GM19043 (cell line): ENCODE measurements around the gene COX5A.
"Not testable (repeated sequence)": the region's sequence is repeated elsewhere in the genome, so short reads cannot be mapped to it uniquely, and the experiment has no call there.

Experiments used
- ATAC-seq: cut with Tn5 transposase; IDR thresholded peaks from one replicate; pipeline ENCODE4 v1.9.1; 2021; ENCODE audit warnings: low read depth; ENCODE audit not compliant: unreplicated experiment

The COX5A gene

DNA sequence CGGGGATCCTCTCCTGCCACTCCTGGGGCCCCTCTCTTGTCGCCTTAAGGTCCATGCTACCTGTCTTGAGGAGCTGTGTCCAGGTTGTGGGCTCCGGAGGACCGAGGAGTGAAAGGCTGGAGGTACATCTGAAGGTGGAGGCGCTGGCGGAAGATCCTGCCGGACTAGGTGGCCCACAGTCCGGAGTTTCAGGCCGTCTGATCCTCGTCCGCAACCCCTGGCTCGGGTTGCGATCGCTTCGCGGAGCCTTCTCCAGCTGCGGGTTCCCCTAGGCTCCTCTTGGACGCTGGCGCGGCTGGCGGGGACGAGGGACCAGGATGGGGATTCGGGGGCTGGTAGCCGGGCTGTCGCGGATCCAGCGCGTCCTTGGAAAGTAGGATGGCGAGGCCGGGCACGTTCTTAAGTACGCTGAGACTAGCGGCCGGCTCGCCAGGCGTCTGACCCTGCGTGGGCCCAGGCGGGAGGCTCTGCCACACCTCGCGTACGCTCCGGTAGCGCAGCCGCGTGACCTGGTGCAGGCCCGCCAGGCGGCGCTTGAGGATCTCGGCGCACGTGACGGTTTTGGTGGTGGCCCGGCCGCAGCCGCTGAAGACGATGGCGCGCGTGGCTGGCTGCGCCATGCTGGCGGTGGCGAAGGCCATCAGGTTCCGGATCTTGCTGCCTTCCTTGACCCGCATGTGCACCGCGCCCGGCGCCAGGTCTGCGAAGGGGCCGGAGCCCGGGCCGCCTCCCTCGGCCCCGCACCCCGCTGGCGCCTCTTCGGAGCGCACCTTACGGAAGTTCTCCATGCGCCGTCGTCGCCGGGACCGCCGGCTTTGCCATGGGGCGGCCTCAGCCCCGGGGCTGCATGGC, 18.1 kb upstream of the COX5A start:
- peak; percentile 43 for ATAC-seq

DNA sequence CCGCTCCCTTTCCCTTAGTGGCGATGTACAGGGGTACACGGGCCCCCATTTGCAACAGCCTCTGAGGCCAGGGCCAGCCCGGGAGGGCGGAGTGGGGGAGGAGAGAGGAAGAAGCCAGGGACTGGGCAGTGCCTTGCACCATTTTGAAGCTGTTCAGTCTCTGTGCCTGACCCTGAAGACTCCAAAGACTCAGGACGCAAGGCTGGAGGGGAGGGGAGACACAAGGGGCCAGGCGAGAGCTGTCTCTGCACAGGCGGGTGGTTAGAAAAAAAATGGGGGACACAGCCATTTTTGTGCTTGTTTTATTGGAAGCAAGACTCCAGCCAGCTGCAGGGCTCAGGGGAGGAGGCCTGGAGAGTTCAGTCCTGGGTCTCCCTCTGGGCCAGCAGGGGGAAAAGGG, 17.1 kb upstream of the COX5A start:
- ATAC-seq, result no peak

GRCh38 chr15:74954515-74954914, 16.6 kb upstream of the COX5A start:
- ATAC-seq, result no peak

- ATAC-seq, result no peak
These were observed 13.1 kb upstream of the COX5A start for GRCh38 chr15:74951006-74951405.

DNA sequence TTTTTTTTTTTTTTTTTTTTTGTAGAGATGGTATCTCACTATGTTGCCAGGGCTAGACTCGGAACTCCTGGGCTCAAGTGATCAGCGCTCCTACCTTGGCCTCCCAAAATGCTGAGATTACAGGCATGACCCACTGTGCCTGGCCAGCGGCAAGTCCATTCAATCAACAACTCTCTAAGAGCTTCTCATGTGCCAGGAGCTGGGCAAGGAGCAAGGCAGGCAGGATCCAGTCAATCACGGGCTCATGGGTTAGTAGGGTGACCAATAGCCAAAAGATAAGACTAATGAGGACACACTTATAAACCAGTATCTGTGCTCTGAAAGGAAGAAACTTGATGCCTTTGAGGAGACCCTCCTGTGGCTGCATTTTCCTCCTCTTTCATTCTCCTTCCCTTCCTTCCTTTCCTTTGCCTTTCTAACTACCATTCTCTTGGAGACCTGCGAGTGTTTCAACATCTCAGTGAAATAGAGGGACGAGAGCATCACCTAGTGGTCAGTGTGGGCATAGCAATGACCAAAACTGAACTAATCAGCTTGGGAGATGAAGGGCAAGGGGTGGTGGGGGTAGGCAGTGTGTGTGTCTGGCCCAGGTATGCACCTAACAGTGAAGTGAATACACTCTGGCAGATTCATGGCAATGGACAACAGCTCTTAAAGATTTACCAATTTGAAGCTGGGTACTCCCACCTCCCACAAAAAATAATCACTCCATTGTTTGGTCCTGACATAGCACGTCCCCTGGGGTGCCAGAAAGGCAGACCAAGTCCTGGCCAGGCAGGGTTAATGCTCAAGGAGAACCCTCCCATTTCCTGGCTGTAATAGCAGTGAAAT, 12.4 kb upstream of the COX5A start:
- ATAC-seq, result no peak

DNA sequence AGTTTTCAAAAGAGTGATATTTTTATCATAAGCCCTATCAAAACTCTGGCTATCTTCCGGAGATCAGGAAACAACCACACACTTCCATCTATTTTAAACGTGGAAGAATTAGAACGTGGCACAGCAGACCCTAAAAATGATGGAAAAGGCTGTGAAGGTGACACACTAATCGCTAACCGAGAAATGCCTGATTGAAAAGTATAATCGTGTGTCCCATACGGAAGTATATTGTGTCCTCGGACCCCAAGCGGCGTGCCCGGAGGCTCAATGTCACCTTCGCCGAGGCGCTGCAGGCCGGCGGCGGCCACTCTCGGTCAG, 642 bp downstream of the COX5A start:
- ATAC-seq, result no peak

DNA sequence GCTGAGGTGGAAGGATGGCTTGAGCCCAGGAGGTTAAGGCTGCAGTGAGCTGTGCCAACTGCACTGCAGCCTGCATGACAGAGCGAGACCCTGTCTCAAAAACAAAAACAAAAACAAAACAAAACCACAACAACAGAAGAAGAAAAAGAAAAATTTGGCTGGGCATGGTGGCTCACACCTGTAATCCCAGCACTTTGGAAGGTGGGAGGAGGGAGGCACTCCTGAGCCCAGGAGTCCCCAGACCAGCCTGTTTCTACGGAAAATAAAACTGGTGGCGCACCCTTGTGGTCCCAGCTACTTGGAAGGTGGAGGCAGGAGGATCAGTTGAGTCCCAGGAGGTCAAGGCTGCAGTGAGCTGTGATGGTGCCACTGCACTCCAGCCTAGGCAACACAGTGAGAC, 2.7 kb downstream of the COX5A start:
- not testable (repeated sequence) for ATAC-seq

GRCh38 chr15:74933573-74933972, 4.3 kb downstream of the COX5A start:
- no peak for ATAC-seq

DNA sequence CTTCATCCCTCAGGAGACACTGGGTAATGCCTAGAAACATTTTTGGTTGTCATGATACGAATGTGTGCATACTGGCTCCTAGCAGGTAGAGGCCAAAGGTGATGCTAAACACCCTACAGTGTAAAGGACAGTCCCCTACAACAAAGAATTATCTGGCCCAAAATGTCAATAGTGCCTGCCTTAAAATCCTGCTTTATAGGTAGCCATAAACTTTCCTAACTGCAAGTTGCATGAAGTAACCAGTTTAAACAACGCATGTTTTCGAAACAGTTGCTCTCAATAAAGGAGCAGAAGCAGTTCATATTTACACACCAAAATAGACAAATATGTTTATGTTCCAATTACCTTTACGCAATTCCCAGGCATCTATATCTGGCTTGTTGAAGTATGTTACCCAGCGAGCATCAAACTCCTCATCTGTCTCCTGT, 9.1 kb downstream of the COX5A start:
- no peak for ATAC-seq

DNA sequence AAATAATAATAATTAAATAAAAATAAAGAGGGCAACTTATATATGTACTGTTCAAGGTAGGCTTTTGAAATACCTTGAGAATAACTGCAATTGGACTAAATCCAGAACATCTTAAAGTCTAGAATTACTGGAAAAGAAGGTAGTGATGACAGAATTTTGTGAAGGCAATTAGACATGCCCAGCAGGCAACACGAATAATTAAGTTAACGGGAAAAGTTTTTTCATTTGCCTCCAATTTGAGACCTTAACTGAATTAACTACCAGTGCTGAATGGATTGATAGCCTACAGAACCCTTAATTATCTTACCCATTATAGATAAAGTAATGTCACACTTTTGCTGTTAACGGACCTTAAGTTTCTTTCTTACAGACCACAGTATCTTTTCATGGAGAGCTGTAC, 13.3 kb downstream of the COX5A start:
- ATAC-seq, result no peak

DNA sequence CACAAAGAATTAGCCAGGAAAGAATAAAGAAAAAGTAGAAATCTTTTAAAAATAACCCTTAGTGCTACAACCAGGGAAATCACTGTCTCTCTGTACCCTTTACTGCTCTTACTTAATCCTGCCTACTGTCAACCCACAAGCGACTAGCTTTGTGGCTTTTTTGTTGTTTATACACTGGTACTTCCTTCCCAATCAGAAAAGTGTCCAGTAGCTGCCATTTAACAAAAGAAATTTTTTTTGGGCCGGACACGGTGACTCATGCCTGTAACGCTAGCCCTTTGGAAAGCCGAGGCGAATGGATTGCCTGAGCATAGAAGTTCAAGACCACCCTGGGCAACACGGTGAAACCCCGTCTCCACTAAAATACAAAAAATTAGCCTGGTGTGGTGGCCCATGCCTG, 17.4 kb downstream of the COX5A start:
- ATAC-seq, result no peak

DNA sequence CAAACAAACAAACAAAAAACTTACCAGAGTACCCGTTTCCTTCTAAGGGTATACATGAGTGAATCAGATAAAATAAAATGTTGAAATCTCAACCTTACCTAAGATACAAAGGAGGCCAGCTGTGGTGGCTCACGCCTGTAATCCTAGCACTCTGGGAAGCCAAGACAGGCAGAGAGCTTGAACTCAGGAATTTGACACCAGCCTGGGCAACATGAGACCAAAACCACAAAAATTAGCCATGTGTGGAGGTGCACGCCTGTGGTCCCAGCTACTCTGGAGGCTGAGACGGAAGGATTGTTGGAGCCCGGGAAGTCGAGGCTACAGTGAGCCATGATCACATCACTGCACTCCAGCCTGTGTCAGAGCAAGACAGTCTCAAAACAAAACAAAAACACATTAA, 20.2 kb downstream of the COX5A start:
- no peak for ATAC-seq

GRCh38 chr15:74913799-74914198, 24.1 kb downstream of the COX5A start:
- ATAC-seq, result not testable (repeated sequence)

- ATAC-seq, result no peak
These were observed 24.8 kb downstream of the COX5A start for GRCh38 chr15:74913041-74913440.

- no peak for ATAC-seq
These were observed 29.2 kb downstream of the COX5A start for GRCh38 chr15:74908635-74909034.

DNA sequence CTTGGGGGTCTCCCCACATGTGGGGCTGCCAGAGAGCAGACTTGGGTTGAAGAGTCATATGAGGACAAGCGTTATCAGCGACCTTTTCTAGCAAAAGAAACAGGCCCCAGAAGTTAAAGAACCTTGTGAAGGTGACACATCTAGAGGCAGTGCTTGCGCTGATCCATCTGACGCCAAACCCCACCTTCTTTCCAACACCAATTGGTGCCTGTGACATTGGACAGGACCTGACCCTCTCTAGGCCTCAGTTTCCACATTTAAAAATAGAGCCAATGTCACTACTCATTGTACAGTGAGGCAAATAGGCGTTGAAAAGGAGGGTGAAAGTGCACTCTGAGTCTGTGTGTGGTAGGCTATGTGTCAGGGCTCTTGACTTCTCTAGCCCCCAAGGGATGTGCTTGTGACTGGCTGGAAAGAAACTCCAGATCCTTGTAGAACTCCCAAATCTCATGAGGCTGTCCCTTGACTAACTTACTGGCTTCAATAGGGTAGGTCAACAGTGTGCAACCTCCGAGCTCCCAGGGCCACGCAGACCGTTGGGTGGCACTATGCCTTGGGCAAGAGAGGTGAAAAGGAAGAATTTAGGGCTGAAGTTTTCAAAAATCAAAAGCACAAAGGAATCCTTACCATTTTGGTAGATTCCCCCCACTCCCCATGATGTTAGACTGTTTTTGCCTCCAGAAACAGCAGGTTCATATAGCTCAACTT, 30.6 kb downstream of the COX5A start:
- ATAC-seq, result no peak

DNA sequence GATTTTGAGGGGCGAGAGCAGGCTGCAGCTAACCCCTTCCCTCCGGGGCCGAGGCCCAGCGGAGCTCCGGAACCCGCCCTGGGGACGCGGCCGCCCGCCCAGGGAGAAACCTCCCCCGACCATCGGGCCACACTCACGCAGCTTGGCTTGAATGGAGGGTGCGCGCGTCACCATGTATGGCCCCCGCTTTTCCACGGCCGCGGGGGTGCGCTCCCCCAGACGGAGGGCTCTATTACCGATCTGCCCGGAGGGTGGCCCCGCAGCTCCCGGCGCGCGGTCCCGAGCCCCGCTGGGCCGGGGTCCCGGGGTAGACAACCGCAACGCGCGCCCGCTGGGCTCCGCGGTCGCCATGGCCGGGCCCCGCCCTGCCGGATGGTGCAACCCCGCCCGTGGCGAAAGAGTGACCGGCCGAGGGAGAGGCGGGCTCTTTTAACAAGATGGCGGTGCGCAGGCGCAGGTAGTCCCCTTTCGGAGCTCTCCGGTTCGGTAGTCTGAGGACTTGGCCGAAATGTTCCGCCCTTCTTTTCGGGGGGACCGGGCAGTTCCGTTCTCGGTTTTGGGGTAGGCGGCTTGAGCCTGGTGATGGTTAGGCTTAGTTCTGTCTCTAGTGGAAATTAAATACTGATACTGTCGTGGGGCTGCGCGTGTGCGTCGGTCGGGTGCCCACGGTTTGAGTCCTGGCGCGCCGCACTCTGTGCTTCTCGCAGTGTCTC, 31.3 kb downstream of the COX5A start, which contains the start of gene FAM219B:
Gene FAM219B, minus strand, starts transcription at position 402 of the 713 bp plus-strand sequence. Its CDS starts 51 bp downstream, at position 351.
- ATAC-seq, result peak; percentile 74

- peak; percentile 27 for ATAC-seq
These were observed 31.8 kb downstream of the COX5A start for GRCh38 chr15:74906067-74906449.

DNA sequence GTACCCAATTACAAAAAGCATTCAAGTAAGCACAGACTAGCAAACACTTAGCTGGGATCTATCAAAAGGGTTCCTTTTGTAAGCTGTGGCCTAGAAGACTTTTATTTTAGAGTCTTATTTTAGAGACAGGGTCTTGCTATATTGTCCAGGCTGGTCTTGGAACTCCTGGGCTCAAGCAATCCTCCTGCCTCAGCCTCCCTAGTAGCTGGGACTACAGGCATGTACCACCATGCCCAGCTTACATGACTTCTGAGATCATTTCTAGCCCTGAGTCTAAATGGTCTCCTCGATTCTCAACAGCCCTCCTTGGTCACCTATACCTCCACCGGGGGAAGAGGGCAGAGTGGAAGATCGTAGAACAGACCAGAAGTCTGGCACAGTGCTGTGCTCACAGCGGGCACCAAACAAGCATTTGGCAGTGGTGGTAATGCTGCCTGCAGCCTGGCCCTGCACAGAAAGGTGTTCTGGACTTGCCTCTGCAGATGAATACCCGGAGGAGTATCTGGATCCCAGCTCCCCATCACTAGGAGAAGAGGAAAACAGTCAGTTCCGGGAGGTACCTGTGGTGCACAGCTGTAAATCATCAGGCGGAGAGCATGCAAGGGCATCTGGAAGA, 33.6 kb downstream of the COX5A start:
- ATAC-seq, result no peak

DNA sequence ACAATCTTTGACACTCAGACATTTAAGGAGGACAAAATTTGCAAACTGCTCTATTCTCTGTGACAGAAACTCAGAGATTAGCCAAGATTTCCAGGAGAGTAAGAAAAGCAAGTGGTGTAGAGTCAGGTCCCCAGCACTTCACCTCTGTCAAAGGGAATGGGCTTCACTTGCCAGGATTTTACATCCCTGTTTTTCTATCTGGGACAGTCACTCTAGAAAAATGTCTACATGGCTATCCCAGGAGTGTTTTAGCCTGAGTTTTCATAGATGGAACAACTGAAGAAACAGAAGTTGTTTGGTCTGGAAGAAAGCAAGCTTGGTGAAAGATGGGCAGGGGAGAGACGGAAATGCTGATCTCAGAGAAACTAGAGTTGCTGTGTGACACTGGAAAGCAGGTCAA, 34.2 kb downstream of the COX5A start:
- no peak for ATAC-seq
